Measurements from ENCODE around the gene DAZAP2. TPM values are rescaled to one million over a fixed set of nuclear protein-coding genes. Genes with fewer than 3 reads are reported as not detected.

The DAZAP2 gene
- polyA plus RNA-seq (ENCODE audit: insufficient read length) = 68.3 TPM

GRCh38 chr12:51238510-51239334 lies at the start of gene DAZAP2:
Gene DAZAP2 (plus strand): TSS chr12:51238826. CDS start chr12:51238908, 82 bp downstream.
- DNase-seq (ENCODE audit: low read depth) = peak; percentile 89

GRCh38 chr12:51189790-51190355 lies 48.8 kb upstream of the DAZAP2 start:
- no peak for DNase-seq (ENCODE audit: low read depth)

- DNase-seq (ENCODE audit: low read depth) = no peak
Observed at GRCh38 chr12:51190820-51191219, 47.8 kb upstream of the DAZAP2 start.

GRCh38 chr12:51191516-51192283 lies 46.9 kb upstream of the DAZAP2 start:
- no peak for DNase-seq (ENCODE audit: low read depth)

GRCh38 chr12:51192284-51192671 lies 46.3 kb upstream of the DAZAP2 start:
- DNase-seq (ENCODE audit: low read depth) = no peak

- no peak for DNase-seq (ENCODE audit: low read depth)
Observed at GRCh38 chr12:51195841-51196240, 42.8 kb upstream of the DAZAP2 start.

GRCh38 chr12:51196547-51196946 lies 42.1 kb upstream of the DAZAP2 start:
- DNase-seq (ENCODE audit: low read depth) = no peak

- DNase-seq (ENCODE audit: low read depth) = no peak
Observed at GRCh38 chr12:51197736-51198567, 40.7 kb upstream of the DAZAP2 start.

GRCh38 chr12:51198568-51199365 lies 39.9 kb upstream of the DAZAP2 start:
- no peak for DNase-seq (ENCODE audit: low read depth)

GRCh38 chr12:51199366-51199945 lies 39.2 kb upstream of the DAZAP2 start:
- DNase-seq (ENCODE audit: low read depth) = no peak

GRCh38 chr12:51200156-51200555 lies 38.5 kb upstream of the DAZAP2 start:
- DNase-seq (ENCODE audit: low read depth) = no peak

GRCh38 chr12:51200806-51201205 lies 37.8 kb upstream of the DAZAP2 start:
- no peak for DNase-seq (ENCODE audit: low read depth)

- DNase-seq (ENCODE audit: low read depth) = no peak
Observed at GRCh38 chr12:51202718-51203117, 35.9 kb upstream of the DAZAP2 start.

- DNase-seq (ENCODE audit: low read depth) = no peak
Observed at GRCh38 chr12:51205350-51205749, 33.3 kb upstream of the DAZAP2 start.

GRCh38 chr12:51208016-51208660 lies 30.5 kb upstream of the DAZAP2 start:
- no peak for DNase-seq (ENCODE audit: low read depth)

GRCh38 chr12:51209259-51209658 lies 29.4 kb upstream of the DAZAP2 start:
- DNase-seq (ENCODE audit: low read depth) = no peak

- no peak for DNase-seq (ENCODE audit: low read depth)
Observed at GRCh38 chr12:51210690-51211395, 27.8 kb upstream of the DAZAP2 start.

GRCh38 chr12:51214895-51215294 lies 23.7 kb upstream of the DAZAP2 start:
- no peak for DNase-seq (ENCODE audit: low read depth)

GRCh38 chr12:51216642-51217041 lies 22.0 kb upstream of the DAZAP2 start:
- no peak for DNase-seq (ENCODE audit: low read depth)
